CD4-positive, alpha-beta T cell treated with Interleukin-6 at 100 ng/mL for 8 hours (primary cell): Measurements from ENCODE around the gene MASP2.
"Not testable (repeated sequence)": the region's sequence is repeated elsewhere in the genome, so short reads cannot be mapped to it uniquely, and the experiment has no call there.

ENCODE experiments used
- DNase-seq: peaks from one replicate; pipeline ENCODE4 v3.0.0-alpha.2; 2020; ENCODE audit warnings: mixed read lengths, low spot score

The MASP2 gene

GRCh38 chr1:11046625-11047365, at the start of gene MASP2:
Gene MASP2 (minus strand): TSS chr1:11047239. CDS start chr1:11047207, 32 bp downstream.
- no peak for DNase-seq

- not testable (repeated sequence) for DNase-seq
These were observed 36.7 kb upstream of the MASP2 start for GRCh38 chr1:11083784-11084183.

GRCh38 chr1:11080931-11081330, 33.9 kb upstream of the MASP2 start:
- DNase-seq = no peak

GRCh38 chr1:11078631-11079030, 31.6 kb upstream of the MASP2 start:
- no peak for DNase-seq

- not testable (repeated sequence) for DNase-seq
These were observed 26.4 kb upstream of the MASP2 start for GRCh38 chr1:11073398-11073797.

GRCh38 chr1:11072216-11072917, 25.3 kb upstream of the MASP2 start:
- no peak for DNase-seq

- DNase-seq = no peak
These were observed 24.6 kb upstream of the MASP2 start for GRCh38 chr1:11071463-11072215.

GRCh38 chr1:11070876-11071275, 23.8 kb upstream of the MASP2 start:
- DNase-seq = no peak

GRCh38 chr1:11068600-11069473, 21.8 kb upstream of the MASP2 start:
- DNase-seq = no peak

- no peak for DNase-seq
These were observed 20.9 kb upstream of the MASP2 start for GRCh38 chr1:11067716-11068599.

- DNase-seq = no peak
These were observed 18.8 kb upstream of the MASP2 start for GRCh38 chr1:11065796-11066195.

GRCh38 chr1:11064942-11065341, 17.9 kb upstream of the MASP2 start:
- no peak for DNase-seq

GRCh38 chr1:11063937-11064537, 17.0 kb upstream of the MASP2 start:
- not testable (repeated sequence) for DNase-seq

GRCh38 chr1:11062965-11063401, 15.9 kb upstream of the MASP2 start:
- DNase-seq = no peak

GRCh38 chr1:11061652-11062365, 14.8 kb upstream of the MASP2 start:
- no peak for DNase-seq

- DNase-seq = peak; percentile 90
These were observed 13.2 kb upstream of the MASP2 start, which contains the start of gene SRM for GRCh38 chr1:11059968-11060830. Gene SRM (minus strand): TSS chr1:11060018. CDS start chr1:11059943, 75 bp downstream.

GRCh38 chr1:11059155-11059967, 12.3 kb upstream of the MASP2 start:
- no peak for DNase-seq
